Measurements from ENCODE around the gene FGFR1OP2. TPM values are rescaled to one million over a fixed set of nuclear protein-coding genes. Genes with fewer than 3 reads are reported as not detected.

The FGFR1OP2 gene
- total and polyA plus RNA-seq, 2 experiments from 2014 or later, result 35.6 to 45.0 TPM

DNA sequence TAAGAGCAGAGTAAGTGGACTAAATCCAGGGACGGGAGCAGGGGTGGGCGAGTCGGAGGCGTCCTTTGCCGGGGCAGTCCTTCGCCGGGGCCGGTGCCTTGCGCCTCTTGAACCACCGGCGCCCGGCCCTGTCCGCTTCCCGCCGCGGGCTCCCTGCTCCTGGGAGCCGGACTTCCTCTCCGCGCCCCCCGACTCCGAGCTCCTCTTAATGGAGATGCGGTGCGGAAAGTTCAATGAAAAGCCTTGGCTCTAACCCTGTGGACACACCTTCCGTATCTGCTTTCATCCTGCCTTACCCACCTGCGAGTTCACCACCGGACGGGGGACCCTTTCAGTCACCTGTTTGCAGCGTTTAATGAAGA lies 412 bp downstream of the FGFR1OP2 start:
- no peaks in the 10 kb centered on the region for H3K9me2 ChIP-seq (ENCODE audit: insufficient read depth)
- Mint-ChIP-seq H3K4me1 (peaks cover 17% of the 10 kb centered on the region), H3K4me3 (peak overlapping the region; percentile 91), H3K27ac (peak overlapping the region; percentile 99), H3K36me3 (ENCODE audit: low read depth) (peaks cover 3% of the 10 kb centered on the region), H3K9me3 (peaks cover 3% of the 10 kb centered on the region; the same call in 2 of the 3 replicates), H3K27me3 (ENCODE audit: insufficient read depth, low read depth, poor library complexity) (peaks cover 10% of the 10 kb centered on the region)
- peak; percentile 72 for DNase-seq (ENCODE audit: low spot score)
- ATAC-seq, result peak; percentile 44
- H4K20me1 ChIP-seq (replicated peaks; ENCODE audit: insufficient read depth), result peaks cover 42% of the 10 kb centered on the region
- H3F3A ChIP-seq (replicated peaks; ENCODE audit: low read depth), result no peaks in the 10 kb centered on the region
- peaks cover 88% of the 10 kb centered on the region for H3K79me2 ChIP-seq (replicated peaks; ENCODE audit: insufficient read depth)
- peak overlapping the region; percentile 92 for H3K4me3 ChIP-seq
- no peaks in the 10 kb centered on the region for H3K36me3 ChIP-seq (ENCODE audit: insufficient read depth)
- peak overlapping the region; percentile 93 for H3K27ac ChIP-seq (ENCODE audit: low read depth)
- peak overlapping the region; percentile 83 for H3K4me2 ChIP-seq
- H3K4me1 ChIP-seq (ENCODE audit: insufficient read depth), result peaks cover 27% of the 10 kb centered on the region
- peak overlapping the region; percentile 72; the same call in 1 of the 2 replicates for H2AFZ ChIP-seq
- no peaks in the 10 kb centered on the region for H3K27me3 ChIP-seq (ENCODE audit: insufficient read depth)
- TF ChIP-seq CREB1 (CRISPR knock-in tag; IDR thresholded peaks at IDR 0.05; ENCODE audit: low read depth) (no peak), NANOG (IDR thresholded peaks at IDR 0.05; ENCODE audit: borderline replicate concordance) (no peak), EZH2 (IDR thresholded peaks at IDR 0.05; ENCODE audit: low read depth, unreplicated experiment) (no peak), ZNF114 (CRISPR knock-in tag; IDR thresholded peaks at IDR 0.05) (no peak), STAT1 (IDR thresholded peaks at IDR 0.05; ENCODE audit: unreplicated experiment) (no peak), ZNF331 (CRISPR knock-in tag; IDR thresholded peaks at IDR 0.05; ENCODE audit: low read depth) (no peak), CTCF (conservative IDR thresholded peaks at IDR 0.05; ENCODE audit: low read depth in 2 of 2) (no peak), JUNB (IDR thresholded peaks at IDR 0.05; ENCODE audit: unreplicated experiment) (no peak)
- TF ChIP-seq, protein P1, sequence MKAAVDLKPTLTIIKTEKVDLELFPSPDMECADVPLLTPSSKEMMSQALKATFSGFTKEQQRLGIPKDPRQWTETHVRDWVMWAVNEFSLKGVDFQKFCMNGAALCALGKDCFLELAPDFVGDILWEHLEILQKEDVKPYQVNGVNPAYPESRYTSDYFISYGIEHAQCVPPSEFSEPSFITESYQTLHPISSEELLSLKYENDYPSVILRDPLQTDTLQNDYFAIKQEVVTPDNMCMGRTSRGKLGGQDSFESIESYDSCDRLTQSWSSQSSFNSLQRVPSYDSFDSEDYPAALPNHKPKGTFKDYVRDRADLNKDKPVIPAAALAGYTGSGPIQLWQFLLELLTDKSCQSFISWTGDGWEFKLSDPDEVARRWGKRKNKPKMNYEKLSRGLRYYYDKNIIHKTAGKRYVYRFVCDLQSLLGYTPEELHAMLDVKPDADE (IDR thresholded peaks at IDR 0.05), result no peak
- TF ChIP-seq, protein P2, sequence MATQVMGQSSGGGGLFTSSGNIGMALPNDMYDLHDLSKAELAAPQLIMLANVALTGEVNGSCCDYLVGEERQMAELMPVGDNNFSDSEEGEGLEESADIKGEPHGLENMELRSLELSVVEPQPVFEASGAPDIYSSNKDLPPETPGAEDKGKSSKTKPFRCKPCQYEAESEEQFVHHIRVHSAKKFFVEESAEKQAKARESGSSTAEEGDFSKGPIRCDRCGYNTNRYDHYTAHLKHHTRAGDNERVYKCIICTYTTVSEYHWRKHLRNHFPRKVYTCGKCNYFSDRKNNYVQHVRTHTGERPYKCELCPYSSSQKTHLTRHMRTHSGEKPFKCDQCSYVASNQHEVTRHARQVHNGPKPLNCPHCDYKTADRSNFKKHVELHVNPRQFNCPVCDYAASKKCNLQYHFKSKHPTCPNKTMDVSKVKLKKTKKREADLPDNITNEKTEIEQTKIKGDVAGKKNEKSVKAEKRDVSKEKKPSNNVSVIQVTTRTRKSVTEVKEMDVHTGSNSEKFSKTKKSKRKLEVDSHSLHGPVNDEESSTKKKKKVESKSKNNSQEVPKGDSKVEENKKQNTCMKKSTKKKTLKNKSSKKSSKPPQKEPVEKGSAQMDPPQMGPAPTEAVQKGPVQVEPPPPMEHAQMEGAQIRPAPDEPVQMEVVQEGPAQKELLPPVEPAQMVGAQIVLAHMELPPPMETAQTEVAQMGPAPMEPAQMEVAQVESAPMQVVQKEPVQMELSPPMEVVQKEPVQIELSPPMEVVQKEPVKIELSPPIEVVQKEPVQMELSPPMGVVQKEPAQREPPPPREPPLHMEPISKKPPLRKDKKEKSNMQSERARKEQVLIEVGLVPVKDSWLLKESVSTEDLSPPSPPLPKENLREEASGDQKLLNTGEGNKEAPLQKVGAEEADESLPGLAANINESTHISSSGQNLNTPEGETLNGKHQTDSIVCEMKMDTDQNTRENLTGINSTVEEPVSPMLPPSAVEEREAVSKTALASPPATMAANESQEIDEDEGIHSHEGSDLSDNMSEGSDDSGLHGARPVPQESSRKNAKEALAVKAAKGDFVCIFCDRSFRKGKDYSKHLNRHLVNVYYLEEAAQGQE (IDR thresholded peaks at IDR 0.05; ENCODE audit: unreplicated experiment), result no peak
